IMR-90 (cell line): ENCODE measurements around the gene PRKCA. TPM values are rescaled to one million over a fixed set of nuclear protein-coding genes. Genes with fewer than 3 reads are reported as not detected.

Experiments
- ATAC-seq: fragments of 200-7000 bp; cut with Tn5 transposase; 2 replicates; pipeline ENCODE4 v1.9.1; 2020; ENCODE audit warnings: low read depth, mild to moderate bottlenecking, moderate library complexity
- BruUV-seq: library from RNA; stranded (reverse); fragments of 400-500 nt; replicated peaks from 2 replicates; lab custom pipeline; 2021; lab: Mats Ljungman, UMichigan
- CTCF ChIA-PET: fragments of 300-600 bp; formaldehyde crosslinking; extraction: SDS; loops from one replicate; lab custom pipeline; 2021; ENCODE audit warnings: antibody characterized with exemption; lab: Yijun Ruan, JAX
- POLR2A ChIA-PET: fragments of 300-600 bp; sonication (Branson Sonifier 250); formaldehyde crosslinking; loops from one replicate; lab custom pipeline; 2022; ENCODE audit warnings: antibody characterized with exemption; ENCODE audit not compliant: unreplicated experiment; lab: Charles Lee
- DNase-seq: peaks from one replicate; pipeline ENCODE4 v3.0.0; 2013
- H2AFZ ChIP-seq: replicated peaks from 2 replicates; pipeline ENCODE3; 2013; ENCODE audit warnings: low read length, mild to moderate bottlenecking; ENCODE audit not compliant: poor library complexity
- H2AK5ac ChIP-seq: 2 replicates; pipeline ENCODE4 v1.6.1; 2013; ENCODE audit warnings: low read depth, low read length, inconsistent platforms
- H2AK9ac ChIP-seq: replicated peaks from 2 replicates; pipeline ENCODE3; 2013; ENCODE audit warnings: mild to moderate bottlenecking, low read depth, low read length, moderate library complexity; ENCODE audit not compliant: poor library complexity
- H2BK120ac ChIP-seq: 2 replicates; pipeline ENCODE4 v1.6.1; 2013; ENCODE audit warnings: low read depth, low read length, inconsistent platforms
- H2BK15ac ChIP-seq: 3 replicates; pipeline ENCODE4 v1.6.1; 2013; ENCODE audit warnings: low read depth, low read length, inconsistent platforms
- H2BK20ac ChIP-seq: 2 replicates; pipeline ENCODE4 v1.6.1; 2013; ENCODE audit warnings: low read depth, mild to moderate bottlenecking, inconsistent platforms, low read length, moderate library complexity
- H2BK5ac ChIP-seq: 2 replicates; pipeline ENCODE4 v1.6.1; 2013; ENCODE audit warnings: mild to moderate bottlenecking, low read depth, low read length, inconsistent platforms; ENCODE audit not compliant: poor library complexity, severe bottlenecking
- H3K14ac ChIP-seq: replicated peaks from 2 replicates; pipeline ENCODE4 v1.6.1; 2013; ENCODE audit warnings: low read depth, low read length, inconsistent platforms
- H3K18ac ChIP-seq: 2 replicates; pipeline ENCODE4 v1.6.1; 2013; ENCODE audit warnings: low read depth, low read length, control low read depth
- H3K23ac ChIP-seq: 2 replicates; pipeline ENCODE4 v1.6.1; 2013; ENCODE audit warnings: low read depth, low read length, inconsistent platforms
- H3K27ac ChIP-seq: 2 replicates; pipeline ENCODE4 v1.5.1; 2013; ENCODE audit warnings: mild to moderate bottlenecking, control low read depth, low read length; ENCODE audit not compliant: insufficient read depth
- H3K27me3 ChIP-seq: 2 replicates; pipeline ENCODE4 v1.6.1; 2013; ENCODE audit warnings: low read length; ENCODE audit not compliant: control insufficient read depth, insufficient read depth
- H3K36me3 ChIP-seq: 2 replicates; pipeline ENCODE4 v1.6.1; 2013; ENCODE audit warnings: low read length, mixed read lengths; ENCODE audit not compliant: control insufficient read depth, insufficient read depth
- H3K4ac ChIP-seq: 2 replicates; pipeline ENCODE4 v1.6.1; 2013; ENCODE audit warnings: low read depth, low read length, inconsistent platforms
- H3K4me1 ChIP-seq: 2 replicates; pipeline ENCODE4 v1.6.1; 2013; ENCODE audit warnings: low read length, mixed read lengths; ENCODE audit not compliant: control insufficient read depth, insufficient read depth
- H3K4me2 ChIP-seq: 2 replicates; pipeline ENCODE4 v1.6.1; 2013; ENCODE audit warnings: low read depth, mild to moderate bottlenecking, control low read depth, low read length, moderate library complexity
- H3K4me3 ChIP-seq: 2 replicates; pipeline ENCODE4 v1.5.1; 2013; ENCODE audit warnings: low read depth, mild to moderate bottlenecking, control low read depth, low read length, moderate library complexity; ENCODE audit not compliant: insufficient read depth
- H3K56ac ChIP-seq: 2 replicates; pipeline ENCODE4 v1.6.1; 2013; ENCODE audit warnings: low read length, inconsistent platforms; ENCODE audit not compliant: insufficient read depth; ENCODE audit errors: extremely low read depth
- H3K79me1 ChIP-seq, 2 experiments: 2 replicates each; pipeline ENCODE4 v1.6.1; 2013; ENCODE audit warnings: low read length in 2 of 2, inconsistent platforms in 1 of 2, low read depth in 1 of 2
- H3K9ac ChIP-seq: 2 replicates; pipeline ENCODE4 v1.6.1; 2013; ENCODE audit warnings: low read depth, low read length, control low read depth
- H3K9me1 ChIP-seq: 2 replicates; pipeline ENCODE4 v1.6.1; 2013; ENCODE audit warnings: low read length, inconsistent platforms; ENCODE audit not compliant: insufficient read depth
- H3K9me3 ChIP-seq: 2 replicates; pipeline ENCODE4 v1.6.1; 2013; ENCODE audit warnings: low read length; ENCODE audit not compliant: control insufficient read depth, insufficient read depth
- H4K20me1 ChIP-seq: 2 replicates; pipeline ENCODE4 v1.6.1; 2013; ENCODE audit warnings: low read length, inconsistent platforms; ENCODE audit not compliant: insufficient read depth
- H4K5ac ChIP-seq: 2 replicates; pipeline ENCODE4 v1.6.1; 2013; ENCODE audit warnings: mild to moderate bottlenecking, low read depth, low read length, control low read depth
- H4K8ac ChIP-seq, 2 experiments: 2 replicates each; pipeline ENCODE4 v1.6.1; 2013; ENCODE audit warnings: low read depth in 2 of 2, low read length in 2 of 2, control low read depth in 1 of 2, inconsistent platforms in 1 of 2
- H4K91ac ChIP-seq: 2 replicates; pipeline ENCODE4 v1.6.1; 2013; ENCODE audit warnings: low read depth, low read length, inconsistent platforms; ENCODE audit not compliant: insufficient read depth
- BHLHE40 ChIP-seq: fragments of 150-350 bp; IDR thresholded peaks from 2 replicates; pipeline ENCODE4 v1.6.1; 2016; ENCODE audit warnings: mild to moderate bottlenecking, low read depth, low read length
- CEBPB ChIP-seq: IDR thresholded peaks from 2 replicates; pipeline ENCODE4 v1.6.1; 2012; ENCODE audit warnings: low read depth, low read length, improper control_type of control experiment
- CHD1 ChIP-seq: IDR thresholded peaks from 2 replicates; pipeline ENCODE4 v1.6.1; 2012; ENCODE audit warnings: low read depth, low read length, improper control_type of control experiment
- CTCF ChIP-seq: conservative IDR thresholded peaks from 2 replicates; pipeline ENCODE4 v1.5.1; 2012; ENCODE audit warnings: mild to moderate bottlenecking, low read depth, low read length, improper control_type of control experiment
- ELK1 ChIP-seq: fragments of 150-350 bp; IDR thresholded peaks from 2 replicates; pipeline ENCODE4 v1.6.1; 2016; ENCODE audit warnings: low read depth, mild to moderate bottlenecking, low read length, moderate library complexity, borderline replicate concordance
- FOS ChIP-seq: fragments of 150-350 bp; IDR thresholded peaks from 2 replicates; pipeline ENCODE4 v1.6.1; 2016; ENCODE audit warnings: low read depth, low read length
- MAFK ChIP-seq: IDR thresholded peaks from 2 replicates; pipeline ENCODE4 v1.6.1; 2012; ENCODE audit warnings: low read depth, low read length, improper control_type of control experiment
- MAZ ChIP-seq: IDR thresholded peaks from 2 replicates; pipeline ENCODE4 v1.6.1; 2012; ENCODE audit warnings: low read depth, mild to moderate bottlenecking, low read length, improper control_type of control experiment, moderate library complexity, borderline replicate concordance
- MXI1 ChIP-seq: IDR thresholded peaks from 2 replicates; pipeline ENCODE4 v1.6.1; 2012; ENCODE audit warnings: low read depth, mild to moderate bottlenecking, low read length, moderate library complexity, borderline replicate concordance
- NFE2L2 ChIP-seq: fragments of 150-350 bp; IDR thresholded peaks from 2 replicates; pipeline ENCODE4 v1.6.1; 2016; ENCODE audit warnings: low read depth, mild to moderate bottlenecking, low read length
- POLR2A ChIP-seq: IDR thresholded peaks from 2 replicates; pipeline ENCODE4 v1.6.1; 2012; ENCODE audit warnings: mild to moderate bottlenecking, low read depth, low read length
- RAD21 ChIP-seq: IDR thresholded peaks from 2 replicates; pipeline ENCODE4 v1.6.1; 2012; ENCODE audit warnings: low read length, improper control_type of control experiment
- RCOR1 ChIP-seq: IDR thresholded peaks from 2 replicates; pipeline ENCODE4 v1.6.1; 2012; ENCODE audit warnings: mild to moderate bottlenecking, low read length, improper control_type of control experiment; ENCODE audit not compliant: insufficient replicate concordance
- RFX5 ChIP-seq: IDR thresholded peaks from 2 replicates; pipeline ENCODE4 v1.8.0; 2012; ENCODE audit warnings: low read depth, mild to moderate bottlenecking, low read length, moderate library complexity
- SMC3 ChIP-seq: fragments of 150-350 bp; IDR thresholded peaks from 2 replicates; pipeline ENCODE4 v1.6.1; 2016; ENCODE audit warnings: low read depth, mild to moderate bottlenecking, antibody characterized with exemption, low read length, moderate library complexity
- USF2 ChIP-seq: fragments of 150-350 bp; IDR thresholded peaks from 2 replicates; pipeline ENCODE4 v1.6.1; 2017; ENCODE audit warnings: mild to moderate bottlenecking, antibody characterized with exemption, low read length, low read depth
- WGBS, 2 experiments: methylation state at CpG; one replicate each; pipeline versions ENCODE4 v1.1.5 to v1.1.7; 2013; ENCODE audit warnings: missing lambda C conversion rate in 2 of 2; ENCODE audit not compliant: insufficient read length in 1 of 2; ENCODE audit errors: extremely low coverage in 2 of 2; 5-methylcytosine and 5-hydroxymethylcytosine counted together
- dilution Hi-C: fragments of 300-500 bp; cut with HindIII; formaldehyde crosslinking; loops from one replicate; pipeline ENCODE4 v1.14.3; 2018; ENCODE audit warnings: low sequenced_read_pairs; ENCODE audit not compliant: unreplicated experiment
- in situ Hi-C: fragments of 300-500 bp; cut with MboI; formaldehyde crosslinking; loops from 3 replicates; pipeline ENCODE4 v1.14.3; 2019; ENCODE audit warnings: low sequenced_read_pairs, inconsistent platforms, mixed read lengths
- intact Hi-C: fragments of 100-400 bp; cut with micrococcal nuclease; formaldehyde crosslinking; loops from 2 replicates; pipeline ENCODE4 v1.10.0; 2022
- polyA plus RNA-seq, 3 experiments: library from polyadenylated mRNA; depleted of rRNA; stranded (reverse); fragments of >200 nt; gene quantifications; 2 replicates each; pipeline ENCODE4 v1.2.3, GENCODE V29; 2012; ENCODE audit warnings: low replicate concordance in 1 of 3
- total RNA-seq: library from RNA; depleted of rRNA; stranded (reverse); fragments of >200 nt; gene quantifications from 2 replicates; pipeline ENCODE4 v1.2.3, GENCODE V29; 2012

PRKCA gene
- total and polyA plus RNA-seq, 2 of the 4 experiments (the other 2 are of a cell fraction): 31.0 to 46.0 TPM

- in situ Hi-C loops: no loop called here
- POLR2A ChIA-PET: no interaction called here
Measured at GRCh38 chr17:66429680-66430079, 127.3 kb downstream of the PRKCA start.

More at GRCh38 chr17:66429680-66430079, 127.3 kb downstream of the PRKCA start:
- Histone ChIP-seq H3K14ac (no peak overlapping the region), H3K79me1 (peaks cover 60 to 95% of the 10 kb centered on the region in 2 experiments), H3K27ac (no peak overlapping the region), H3K4me3 (no peak overlapping the region), H2AFZ (no peak overlapping the region), H3K9me1 (peaks cover 29% of the 10 kb centered on the region), H3K4me2 (no peak overlapping the region), H3K56ac (no peak overlapping the region), H4K5ac (no peak overlapping the region), H3K9me3 (no peaks in the 10 kb centered on the region), H2AK5ac (peak overlapping the region; percentile 23; the same call in 1 of the 2 replicates), H3K4ac (no peak overlapping the region), H4K91ac (no peak overlapping the region), H3K27me3 (no peaks in the 10 kb centered on the region), H3K23ac (no peak overlapping the region), H3K36me3 (no peaks in the 10 kb centered on the region), H2BK5ac (no peak overlapping the region), H2AK9ac (no peak overlapping the region), H2BK15ac (no peak overlapping the region), H3K18ac (no peak overlapping the region), H2BK20ac (no peak overlapping the region), H4K20me1 (peaks cover 20% of the 10 kb centered on the region), H3K4me1 (peaks cover 19% of the 10 kb centered on the region), H4K8ac (no peak overlapping the region), H3K9ac (no peak overlapping the region), H2BK120ac (no peak overlapping the region)
- dilution Hi-C loops: no loop called here
- no TSS peak for BruUV-seq
- WGBS, 2 experiments: no CpG with 5 or more reads among the region's 1 CpG
- intact Hi-C loops: loop anchor here (5.0 kb wide), 1 partner anchor 127 kb away; the partner anchor contains the start of gene PRKCA
- ATAC-seq: no peak
- no peak for TF ChIP-seq MXI1
- TF ChIP-seq MAZ: no peak
- TF ChIP-seq POLR2A: no peak
- no peak for TF ChIP-seq ELK1
- TF ChIP-seq BHLHE40: no peak
- no peak for TF ChIP-seq RCOR1
- TF ChIP-seq SMC3: no peak
- TF ChIP-seq MAFK: no peak
- no peak for TF ChIP-seq RFX5
- TF ChIP-seq CEBPB: no peak
- TF ChIP-seq CHD1: no peak
- TF ChIP-seq CTCF: no peak
- no peak for TF ChIP-seq USF2
- TF ChIP-seq RAD21: no peak
- TF ChIP-seq FOS: no peak
- no peak for TF ChIP-seq NFE2L2
- no peak for DNase-seq
- CTCF ChIA-PET: no interaction called here
